ENCODE data around the gene LIAS.

The LIAS gene

GRCh38 chr4:39527296-39528060 is 68.6 kb downstream of the LIAS start, which contains the start of gene UGDH:
UGDH (minus strand) TSS chr4:39527439; CDS start chr4:39521512, 5,927 bp downstream.
- Mint-ChIP-seq H3K36me3 (ENCODE audit: low read depth) (peaks cover 25% of the 10 kb centered on the region), H3K9me3 (peaks cover 22% of the 10 kb centered on the region), H3K27me3 (no peaks in the 10 kb centered on the region), H3K4me1 (ENCODE audit: low read depth) (peaks cover 21% of the 10 kb centered on the region), H3K4me3 (peak within 1 kb of the TSS; percentile 97), H3K27ac (peak within 1 kb of the TSS; percentile 96)

- Mint-ChIP-seq H3K4me3 (peak overlapping the region; percentile 97), H3K4me1 (ENCODE audit: low read depth) (peaks cover 21% of the 10 kb centered on the region), H3K27me3 (no peaks in the 10 kb centered on the region), H3K36me3 (ENCODE audit: low read depth) (peaks cover 31% of the 10 kb centered on the region), H3K9me3 (peaks cover 27% of the 10 kb centered on the region), H3K27ac (peak overlapping the region; percentile 79)
These were observed 69.2 kb downstream of the LIAS start for GRCh38 chr4:39528061-39528465.
